Naive thymus-derived CD4-positive, alpha-beta T cell (primary cell): ENCODE measurements around the gene KIF7. TPM values are rescaled to one million over a fixed set of nuclear protein-coding genes. Genes with fewer than 3 reads are reported as not detected.
"Not testable (repeated sequence)": the region's sequence is repeated elsewhere in the genome, so short reads cannot be mapped to it uniquely, and the experiment has no call there.

ENCODE experiments used
- ATAC-seq: fragments of 150-1000 bp; cut with Tn5 transposase; 2 replicates; pipeline ENCODE4 v1.10.0; 2021; ENCODE audit warnings: mild to moderate bottlenecking, moderate library complexity
- CTCF ChIA-PET: fragments of 350-600 bp; sonication (Branson Sonifier 250); formaldehyde crosslinking; loops from one replicate; lab custom pipeline; 2021; ENCODE audit warnings: antibody characterized with exemption; lab: Charles Lee
- POLR2A ChIA-PET: fragments of 350-600 bp; sonication (Branson Sonifier 250); formaldehyde crosslinking; loops from one replicate; lab custom pipeline; 2021; ENCODE audit warnings: antibody characterized with exemption, inconsistent platforms; lab: Charles Lee
- DNase-seq, 9 donors: peaks; one replicate each; pipeline versions ENCODE4 v3.0.0 to v3.0.0-alpha.2; 2020 to 2022; ENCODE audit warnings: mixed read lengths in 1 of 9
- H3K27ac ChIP-seq: one replicate; pipeline ENCODE4 v1.7.0; 2013; ENCODE audit warnings: mild to moderate bottlenecking, low read depth, low read length, moderate library complexity
- H3K27me3 ChIP-seq, 2 donors: one replicate each; pipeline ENCODE4 v1.7.0; 2013; ENCODE audit warnings: low read length in 2 of 2, mild to moderate bottlenecking in 2 of 2, moderate library complexity in 2 of 2; ENCODE audit not compliant: control insufficient read depth in 2 of 2, insufficient read depth in 2 of 2
- H3K36me3 ChIP-seq, 3 experiments: 1 replicate in 2 of 3; 2 replicates in 1 of 3; pipeline ENCODE4 v1.7.0; 2013; ENCODE audit warnings: low read length in 3 of 3, mild to moderate bottlenecking in 3 of 3, moderate library complexity in 1 of 3; ENCODE audit not compliant: insufficient read depth in 3 of 3, control insufficient read depth in 2 of 3
- H3K4me1 ChIP-seq, 2 donors: one replicate each; pipeline ENCODE4 v1.7.0; 2013; ENCODE audit warnings: low read length in 2 of 2, mild to moderate bottlenecking in 2 of 2, moderate library complexity in 1 of 2; ENCODE audit not compliant: control insufficient read depth in 2 of 2, insufficient read depth in 2 of 2
- H3K4me3 ChIP-seq: 2 replicates; pipeline ENCODE4 v1.7.0; 2013; ENCODE audit warnings: mild to moderate bottlenecking, low read length
- H3K9me3 ChIP-seq, 3 experiments: 1 replicate in 2 of 3; 2 replicates in 1 of 3; pipeline ENCODE4 v1.7.0; 2013; ENCODE audit warnings: low read length in 3 of 3; ENCODE audit not compliant: control insufficient read depth in 2 of 3
- H3K27ac Mint-ChIP-seq, 9 donors: one replicate each; pipeline ENCODE4 v1.8.0; 2020 to 2022; ENCODE audit warnings: mixed read lengths in 9 of 9, mild to moderate bottlenecking in 8 of 9, moderate library complexity in 5 of 9, inconsistent platforms in 2 of 9
- H3K27me3 Mint-ChIP-seq, 5 donors: one replicate each; pipeline ENCODE4 v1.8.0; 2021 to 2022; ENCODE audit warnings: mixed read lengths in 5 of 5, mild to moderate bottlenecking in 1 of 5
- H3K36me3 Mint-ChIP-seq, 5 donors: one replicate each; pipeline ENCODE4 v1.8.0; 2020 to 2022; ENCODE audit warnings: mixed read lengths in 5 of 5, mild to moderate bottlenecking in 3 of 5, inconsistent platforms in 1 of 5
- H3K4me1 Mint-ChIP-seq, 7 donors: one replicate each; pipeline ENCODE4 v1.8.0; 2020 to 2022; ENCODE audit warnings: mixed read lengths in 7 of 7, mild to moderate bottlenecking in 3 of 7, inconsistent platforms in 1 of 7
- H3K4me3 Mint-ChIP-seq, 10 donors: one replicate each; pipeline ENCODE4 v1.8.0; 2020 to 2022; ENCODE audit warnings: mild to moderate bottlenecking in 10 of 10, mixed read lengths in 10 of 10, moderate library complexity in 6 of 10, inconsistent platforms in 2 of 10
- H3K9me3 Mint-ChIP-seq, 11 donors: one replicate each; pipeline ENCODE4 v1.8.0; 2020 to 2022; ENCODE audit warnings: mixed read lengths in 11 of 11, mild to moderate bottlenecking in 4 of 11, inconsistent platforms in 1 of 11, moderate library complexity in 1 of 11
- intact Hi-C, 2 donors: fragments of 100-400 bp; cut with micrococcal nuclease; formaldehyde crosslinking; loops; one replicate each; pipeline ENCODE4 v1.15.1; 2023
- polyA plus RNA-seq, 2 donors: library from polyadenylated mRNA; unstranded; fragments of 300-500 nt; fragmentation: Illumina TruSeq; gene quantifications; one replicate each; pipeline ENCODE4 v1.2.3, GENCODE V29; 2021
- total RNA-seq, 6 experiments: library from RNA in 5 of 6; stranded (reverse) in 5 of 6; gene quantifications; 1 replicate in 5 of 6; 2 replicates in 1 of 6; pipeline ENCODE4 v1.2.3 and lab custom pipeline; 2021 to 2026

The KIF7 gene
- total and polyA plus RNA-seq, 7 experiments from 2014 or later, result 0.08 to 0.27 (median 0.22) TPM; not detected in 4

DNA sequence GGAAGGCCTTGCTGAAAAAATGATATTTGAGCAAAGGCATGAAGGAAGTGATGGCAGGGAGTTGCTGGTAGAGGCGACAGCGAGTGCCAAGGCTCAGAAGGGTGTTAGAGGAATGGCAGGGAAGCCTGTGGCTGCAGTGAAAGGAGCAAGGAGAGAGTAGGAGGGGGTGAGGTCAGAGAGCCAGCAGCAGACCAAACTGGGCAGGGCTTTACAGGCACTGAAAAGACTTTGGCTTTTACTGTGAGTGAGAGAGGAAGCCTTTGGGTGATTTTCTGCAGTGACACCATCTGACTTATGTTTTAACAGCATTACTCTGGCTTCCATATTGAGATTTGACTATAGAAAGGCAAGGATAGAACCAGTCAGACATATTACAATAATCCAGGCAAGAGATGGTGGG lies 68.6 kb downstream of the KIF7 start:
- intact Hi-C loops, result no loop called here
- H3K27me3 ChIP-seq, result no peaks in the 10 kb centered on the region
- DNase-seq (no peak), ATAC-seq (no peak)
- H3K4me1 ChIP-seq, result peaks cover 0 to 5% of the 10 kb centered on the region in 2 donors
- Mint-ChIP-seq H3K9me3 (no peaks in the 10 kb centered on the region), H3K4me3 (no peak overlapping the region), H3K4me1 (peaks cover 0 to 8% (median 0%) of the 10 kb centered on the region in 7 donors), H3K36me3 (peaks cover 0 to 7% (median 0%) of the 10 kb centered on the region in 5 donors), H3K27me3 (no peaks in the 10 kb centered on the region), H3K27ac (no peak overlapping the region)
- no peak overlapping the region for H3K27ac ChIP-seq
- no peaks in the 10 kb centered on the region for H3K36me3 ChIP-seq
- ChIA-PET POLR2A (no interaction called here), CTCF (no interaction called here)
- no peak overlapping the region for H3K4me3 ChIP-seq
- no peaks in the 10 kb centered on the region for H3K9me3 ChIP-seq

DNA sequence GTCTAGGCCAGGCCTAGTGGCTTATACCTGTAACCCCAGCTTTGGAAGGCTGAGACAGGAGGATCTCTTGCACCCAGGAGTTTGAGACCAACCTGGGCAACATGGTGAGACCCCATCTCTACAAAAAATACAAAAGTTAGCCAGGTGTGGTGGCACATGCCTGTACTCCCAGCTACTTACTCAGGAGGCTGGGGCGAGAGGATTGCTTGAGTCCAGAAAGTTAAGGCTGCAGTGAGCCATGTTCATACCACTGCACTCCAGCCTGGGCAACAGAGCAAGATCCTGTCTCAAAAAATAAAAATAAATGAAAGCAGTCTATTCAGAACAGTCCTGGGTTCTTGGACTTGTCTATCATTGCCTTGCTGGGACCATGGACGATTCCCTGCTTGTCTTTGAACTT lies 74.5 kb downstream of the KIF7 start:
- H3K9me3 ChIP-seq, CTCF ChIA-PET, DNase-seq, POLR2A ChIA-PET, intact Hi-C loops, H3K9me3 Mint-ChIP-seq, H3K27me3 Mint-ChIP-seq, H3K4me1 ChIP-seq, H3K4me3 ChIP-seq, H3K4me3 Mint-ChIP-seq, ATAC-seq, H3K36me3 ChIP-seq, H3K27ac Mint-ChIP-seq, H3K27ac ChIP-seq, H3K27me3 ChIP-seq: not testable (repeated sequence)
- Mint-ChIP-seq H3K36me3 (peaks cover 0 to 23% (median 0%) of the 10 kb centered on the region in 5 donors), H3K4me1 (peaks cover 0 to 47% (median 4%) of the 10 kb centered on the region in 7 donors)

GRCh38 chr15:89578146-89578545 lies 77.1 kb downstream of the KIF7 start:
- Histone ChIP-seq H3K27ac (no peak overlapping the region), H3K36me3 (peaks cover 0 to 4% (median 0%) of the 10 kb centered on the region in 3 experiments), H3K4me1 (no peaks in the 10 kb centered on the region), H3K9me3 (no peaks in the 10 kb centered on the region), H3K4me3 (no peak overlapping the region), H3K27me3 (no peaks in the 10 kb centered on the region)
- peaks cover 0 to 53% (median 8%) of the 10 kb centered on the region in 7 donors for H3K4me1 Mint-ChIP-seq
- peak overlapping the region in 1 of 9 donors; percentile 60 for H3K27ac Mint-ChIP-seq
- DNase-seq (no peak), ATAC-seq (no peak)
- POLR2A ChIA-PET, result interaction anchor here (0.7 kb wide), 1 partner anchor 639 kb away, joined by 3 read pairs; no protein-coding TSS in a partner anchor
- H3K27me3 Mint-ChIP-seq, result peaks cover 0 to 5% (median 0%) of the 10 kb centered on the region in 5 donors
- H3K4me3 Mint-ChIP-seq, result peak overlapping the region in 1 of 10 donors; percentile 82
- H3K9me3 Mint-ChIP-seq, result peaks cover 0 to 2% (median 0%) of the 10 kb centered on the region in 11 donors
- peaks cover 0 to 19% (median 0%) of the 10 kb centered on the region in 5 donors for H3K36me3 Mint-ChIP-seq
- intact Hi-C loops, result loop anchor here (5.0 to 10.0 kb wide), 3 partner anchors 336 to 1111 kb away; partner anchors contain the start of genes FANCI (in 1 of the 2), MRPL46 (in 1 of the 2) and MRPS11 (in 1 of the 2)
- CTCF ChIA-PET, result no interaction called here

Other genes with a start within 250 kb of the KIF7 start
- gene RHCG, start 158.9 kb downstream of the KIF7 start, total RNA-seq, result not detected
- not detected for gene RHCG, start 158.9 kb downstream of the KIF7 start, polyA plus RNA-seq
- 10 to 100 TPM in 1 of 5 experiments, under 1 TPM in 4; 0.11 to 15.5 (median 0.19) TPM for gene TICRR, start 80.0 kb downstream of the KIF7 start, total RNA-seq
- under 1 TPM in 1 of 2 donors, not detected in 1; 0.18 TPM for gene TICRR, start 80.0 kb downstream of the KIF7 start, polyA plus RNA-seq
- 1 to 10 TPM in 2 of 5 experiments, under 1 TPM in 3; 0.15 to 1.8 (median 0.24) TPM for gene PLIN1, start 23.9 kb upstream of the KIF7 start, total RNA-seq
- gene PLIN1, start 23.9 kb upstream of the KIF7 start, polyA plus RNA-seq, result under 1 TPM in 1 of 2 donors, not detected in 1; 0.06 TPM
- 1 to 10 TPM in 4 of 5 experiments, under 1 TPM in 1; 0.92 to 4.6 (median 2.0) TPM for gene PEX11A, start 35.3 kb upstream of the KIF7 start, total RNA-seq
- gene PEX11A, start 35.3 kb upstream of the KIF7 start, polyA plus RNA-seq, result 1 to 10 TPM; 1.2 to 2.4 TPM
- under 1 TPM in 1 of 5 experiments, not detected in 4; 0.27 TPM for gene WDR93, start 35.3 kb upstream of the KIF7 start, total RNA-seq
- not detected for gene WDR93, start 35.3 kb upstream of the KIF7 start, polyA plus RNA-seq
- gene MESP1, start 95.8 kb upstream of the KIF7 start, total RNA-seq, result 1 to 10 TPM in 1 of 5 experiments, under 1 TPM in 2, not detected in 2; 0.38 to 1.2 (median 0.50) TPM
- under 1 TPM; 0.17 to 0.38 TPM for gene MESP1, start 95.8 kb upstream of the KIF7 start, polyA plus RNA-seq
- gene MESP2, start 120.9 kb upstream of the KIF7 start, total RNA-seq, result not detected
- not detected for gene MESP2, start 120.9 kb upstream of the KIF7 start, polyA plus RNA-seq
- gene ANPEP, start 159.4 kb upstream of the KIF7 start, total RNA-seq, result 100 to 1,000 TPM in 1 of 5 experiments, 10 to 100 TPM in 1, 1 to 10 TPM in 3; 1.9 to 123 (median 2.7) TPM
- under 1 TPM in 1 of 2 donors, not detected in 1; 0.12 TPM for gene ANPEP, start 159.4 kb upstream of the KIF7 start, polyA plus RNA-seq
- gene AP3S2, start 238.5 kb upstream of the KIF7 start, total RNA-seq, result 10 to 100 TPM; 24.3 to 31.7 (median 28.4) TPM
- gene AP3S2, start 238.5 kb upstream of the KIF7 start, polyA plus RNA-seq, result 10 to 100 TPM; 29.8 to 32.8 TPM